Neural cell (in vitro differentiated cells): ENCODE data around the gene NATD1.

Source experiments
- CTCF ChIP-seq: fragments of 450-650 bp; IDR thresholded peaks from 2 replicates; pipeline ENCODE4 v1.5.1; 2014; ENCODE audit warnings: antibody characterized with exemption, mild to moderate bottlenecking, moderate library complexity; ENCODE audit not compliant: poor library complexity, severe bottlenecking
- RAD21 ChIP-seq: fragments of 450-650 bp; conservative IDR thresholded peaks from 2 replicates; pipeline ENCODE4 v1.6.1; 2014; ENCODE audit warnings: antibody characterized with exemption, mild to moderate bottlenecking, moderate library complexity
- REST ChIP-seq: IDR thresholded peaks from 2 replicates; pipeline ENCODE4 v1.6.1; 2012; ENCODE audit warnings: borderline replicate concordance

GRCh38 chr17:21194703-21195102, 58.5 kb downstream of the NATD1 start:
- no peak for TF ChIP-seq REST
- TF ChIP-seq CTCF, result no peak
- TF ChIP-seq RAD21, result no peak
